GM18520 (cell line): ENCODE data around the gene HHATL.

ENCODE experiments used
- ATAC-seq: cut with Tn5 transposase; IDR thresholded peaks from one replicate; pipeline ENCODE4 v1.9.1; 2021; ENCODE audit not compliant: unreplicated experiment

HHATL gene, protein sequence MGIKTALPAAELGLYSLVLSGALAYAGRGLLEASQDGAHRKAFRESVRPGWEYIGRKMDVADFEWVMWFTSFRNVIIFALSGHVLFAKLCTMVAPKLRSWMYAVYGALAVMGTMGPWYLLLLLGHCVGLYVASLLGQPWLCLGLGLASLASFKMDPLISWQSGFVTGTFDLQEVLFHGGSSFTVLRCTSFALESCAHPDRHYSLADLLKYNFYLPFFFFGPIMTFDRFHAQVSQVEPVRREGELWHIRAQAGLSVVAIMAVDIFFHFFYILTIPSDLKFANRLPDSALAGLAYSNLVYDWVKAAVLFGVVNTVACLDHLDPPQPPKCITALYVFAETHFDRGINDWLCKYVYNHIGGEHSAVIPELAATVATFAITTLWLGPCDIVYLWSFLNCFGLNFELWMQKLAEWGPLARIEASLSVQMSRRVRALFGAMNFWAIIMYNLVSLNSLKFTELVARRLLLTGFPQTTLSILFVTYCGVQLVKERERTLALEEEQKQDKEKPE

DNA sequence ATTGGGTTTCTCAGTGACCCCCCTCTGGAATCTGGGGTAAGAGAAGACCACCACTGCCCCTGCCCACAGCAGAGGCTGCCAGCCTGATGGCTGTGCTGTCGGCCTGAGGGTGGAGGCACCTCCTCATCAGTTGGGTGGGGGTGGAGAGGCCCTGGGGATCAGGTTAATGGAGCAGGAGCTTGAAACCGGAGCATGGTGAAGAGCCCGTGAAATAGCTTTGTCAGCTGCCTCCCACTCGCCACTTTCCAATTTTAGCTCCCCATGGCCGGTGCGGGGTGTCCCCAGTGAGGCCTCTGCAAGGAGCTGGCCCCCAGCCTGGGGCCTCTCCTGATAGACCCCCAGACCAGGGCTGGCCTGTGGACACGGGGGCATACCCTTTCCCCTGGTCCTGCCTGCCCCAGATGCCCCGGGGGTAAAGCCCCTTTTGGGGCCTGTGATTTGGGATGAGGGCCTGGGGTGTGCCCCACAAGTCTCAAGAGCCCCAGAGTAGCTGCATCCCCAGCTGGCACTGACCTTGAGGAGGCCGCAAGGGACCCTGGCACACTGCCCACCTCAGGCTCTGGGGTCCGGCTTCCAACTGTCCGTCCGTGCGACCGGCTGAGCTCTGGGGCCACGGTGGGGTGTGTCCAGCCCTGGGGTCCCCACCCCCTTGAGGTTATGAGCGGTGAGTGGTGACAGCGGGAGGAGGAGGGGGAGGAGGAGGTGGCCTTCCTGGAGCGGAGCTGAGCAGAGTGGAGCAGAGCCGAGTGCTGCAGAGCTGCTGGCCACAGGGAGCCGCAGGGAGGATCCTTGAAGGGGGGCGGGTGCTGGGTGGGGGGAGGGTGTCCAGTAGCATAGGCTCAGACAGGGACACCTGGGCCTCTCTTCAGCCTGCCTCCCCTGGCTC is at the start of gene HHATL:
HHATL (minus strand) TSS at position 733 of the 886 bp plus-strand sequence. CDS start 1,972 bp downstream, outside the sequence.
- no peak for ATAC-seq

DNA sequence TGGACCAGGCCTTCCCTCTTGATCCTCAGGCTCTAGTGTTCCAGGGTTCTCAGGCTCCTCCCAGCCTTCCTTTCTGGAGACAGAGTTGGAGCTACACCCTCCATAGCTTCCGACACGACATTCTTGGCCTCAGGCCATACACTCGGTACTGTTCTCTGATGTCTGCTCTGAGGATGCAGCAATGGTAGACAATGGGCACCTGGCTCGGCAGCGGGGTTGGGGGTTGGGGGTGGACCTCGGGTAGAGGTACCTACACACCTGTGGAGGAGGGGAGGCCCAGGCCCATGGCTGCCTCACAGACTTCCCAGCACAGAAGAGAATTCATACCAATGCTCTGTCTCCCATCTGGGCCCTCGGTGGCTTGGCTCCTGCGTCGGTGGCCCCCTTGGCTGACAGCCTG is 49.0 kb upstream of the HHATL start:
- ATAC-seq: no peak

DNA sequence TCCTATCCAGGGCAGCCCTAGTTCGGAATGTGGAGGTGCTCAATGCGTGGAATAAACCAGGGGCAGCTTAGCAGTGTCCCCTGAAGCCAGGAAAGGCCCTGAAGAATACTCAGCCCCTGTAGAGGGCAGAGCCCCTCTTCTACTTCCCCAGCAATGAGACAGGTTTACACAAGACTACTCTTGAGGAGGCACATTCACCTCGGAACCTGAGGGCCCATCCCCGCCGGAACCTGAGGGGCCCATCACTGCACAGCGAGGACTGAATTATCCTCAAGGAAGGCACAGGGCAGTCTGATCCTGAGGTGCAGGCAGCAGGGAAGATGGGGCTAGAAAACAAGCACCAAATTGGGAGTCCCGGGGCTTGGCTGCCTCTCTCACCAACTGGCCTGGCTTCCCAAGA is 48.2 kb upstream of the HHATL start:
- ATAC-seq: no peak

DNA sequence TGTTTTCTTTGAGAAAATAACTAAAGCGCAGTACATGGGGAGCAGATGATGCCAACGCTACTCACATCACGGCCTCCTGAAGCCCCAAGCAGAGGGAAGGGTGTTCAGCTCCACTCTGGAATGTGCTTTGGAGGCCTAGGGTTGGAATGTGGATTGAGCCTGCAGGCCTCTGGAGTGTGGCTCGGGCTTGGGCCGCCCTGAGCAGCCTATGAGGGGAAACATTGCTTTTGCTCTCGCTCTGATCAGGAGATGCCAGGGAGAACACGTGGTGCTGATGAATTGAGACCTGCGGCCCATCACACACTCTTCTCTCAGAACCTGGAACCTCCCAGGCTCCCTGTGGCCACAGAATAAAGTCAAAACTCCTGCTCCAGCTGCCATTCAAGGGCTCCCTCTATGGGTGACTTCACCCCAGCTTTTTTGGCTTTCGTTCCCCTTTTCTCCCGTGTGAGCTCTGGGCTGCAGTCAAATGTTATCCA is 47.2 kb upstream of the HHATL start:
- ATAC-seq: no peak

DNA sequence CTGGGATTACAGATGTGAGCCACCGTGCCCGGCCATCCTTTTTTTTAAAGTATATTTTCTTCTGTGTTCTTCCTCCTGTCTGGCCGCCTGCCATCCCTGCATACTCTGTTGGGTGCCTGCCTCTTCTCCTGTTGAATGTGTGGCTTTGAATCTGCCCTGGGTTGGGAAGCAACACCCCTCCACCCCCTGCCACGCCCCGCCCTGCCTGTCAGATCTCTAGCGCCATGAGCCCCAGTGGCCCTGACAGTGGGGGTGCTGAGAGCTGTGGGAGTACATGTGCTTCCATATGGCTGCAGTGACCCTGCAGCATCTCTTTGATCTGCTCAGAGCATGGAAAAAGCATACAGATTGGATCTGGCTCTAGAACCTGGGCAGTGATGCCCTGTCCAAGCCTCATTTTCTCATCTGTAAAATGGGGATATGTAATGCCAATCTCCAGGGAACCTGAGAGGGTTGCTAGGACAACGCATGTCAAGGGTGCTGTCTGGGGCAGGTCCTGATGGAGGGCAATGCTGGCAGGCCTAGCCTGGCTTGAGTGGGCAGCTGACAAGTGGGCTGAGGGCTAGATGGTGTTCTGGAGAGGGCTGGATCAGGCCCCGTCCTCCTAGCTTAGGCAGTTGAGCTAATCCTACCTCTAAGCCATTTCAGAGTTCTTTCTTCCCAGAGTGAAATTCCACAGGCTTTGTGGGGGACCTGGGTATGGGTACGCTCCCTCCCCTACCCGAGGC is 46.6 kb upstream of the HHATL start:
- no peak for ATAC-seq

DNA sequence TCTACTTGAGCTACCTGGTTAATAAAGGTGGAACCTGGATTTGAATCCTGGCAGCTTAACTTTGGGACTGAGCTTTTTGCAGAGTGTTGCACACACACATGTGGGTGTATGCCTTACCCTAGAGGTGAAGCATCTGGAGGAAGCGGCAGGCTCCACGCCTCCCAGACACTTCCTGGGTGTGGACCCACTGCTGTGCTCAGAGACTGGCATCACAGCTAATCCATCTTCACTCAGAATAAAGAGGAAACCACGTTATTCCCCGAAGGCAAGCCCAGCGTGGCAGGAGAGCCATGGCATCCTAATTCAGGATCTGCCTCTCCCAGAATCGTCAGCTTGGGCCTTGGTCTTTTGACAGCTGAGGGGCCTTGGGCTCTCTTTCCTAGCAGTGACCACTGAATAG is 45.0 kb upstream of the HHATL start:
- no peak for ATAC-seq

DNA sequence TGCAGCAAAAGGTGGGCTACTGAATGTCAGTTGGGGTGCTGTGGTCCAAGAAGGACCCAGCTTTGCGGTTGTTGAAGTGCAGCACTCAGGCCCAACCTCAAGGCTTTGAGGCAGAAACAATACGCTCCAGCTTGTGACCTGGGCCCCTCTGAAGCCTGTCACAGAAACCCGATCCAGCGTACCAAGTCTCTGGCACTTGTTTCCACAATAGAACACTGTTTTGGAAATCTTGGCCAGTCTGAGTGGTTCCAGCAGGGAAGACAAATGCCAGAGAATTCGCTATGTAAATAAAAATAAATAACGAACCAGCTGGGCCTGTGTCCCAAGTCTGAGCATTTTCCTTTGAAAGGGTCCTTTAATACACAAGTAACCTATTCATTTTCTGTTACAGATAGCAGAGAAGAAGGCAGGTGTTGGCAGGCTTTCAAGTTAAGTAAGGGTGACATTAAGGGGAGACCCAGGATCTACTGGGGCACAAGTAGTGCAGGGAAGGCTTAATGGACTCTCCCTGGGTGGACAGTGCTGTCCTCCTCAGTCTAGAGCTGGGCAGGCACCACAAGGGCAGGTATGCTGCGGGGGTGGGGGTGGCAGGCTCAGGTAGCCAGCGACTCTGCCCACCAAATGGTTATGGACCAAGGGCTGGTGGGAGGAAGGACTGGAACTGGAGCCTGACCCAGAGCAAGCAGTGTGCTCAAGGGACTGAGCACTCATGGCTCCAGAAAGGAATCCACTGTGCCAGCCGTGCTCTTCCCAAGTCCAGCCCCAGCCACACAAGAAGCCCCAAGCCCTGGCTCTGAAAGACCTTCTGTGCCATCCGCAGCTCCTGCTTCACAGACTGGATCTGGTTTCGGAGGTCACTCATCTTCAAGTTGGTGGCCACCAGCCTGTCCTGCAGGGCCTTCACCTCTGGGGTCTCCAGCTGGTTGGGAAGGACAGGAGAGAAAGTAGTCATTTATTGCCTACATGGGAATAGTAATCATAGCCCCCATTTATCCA is 44.2 kb upstream of the HHATL start:
- no peak for ATAC-seq

DNA sequence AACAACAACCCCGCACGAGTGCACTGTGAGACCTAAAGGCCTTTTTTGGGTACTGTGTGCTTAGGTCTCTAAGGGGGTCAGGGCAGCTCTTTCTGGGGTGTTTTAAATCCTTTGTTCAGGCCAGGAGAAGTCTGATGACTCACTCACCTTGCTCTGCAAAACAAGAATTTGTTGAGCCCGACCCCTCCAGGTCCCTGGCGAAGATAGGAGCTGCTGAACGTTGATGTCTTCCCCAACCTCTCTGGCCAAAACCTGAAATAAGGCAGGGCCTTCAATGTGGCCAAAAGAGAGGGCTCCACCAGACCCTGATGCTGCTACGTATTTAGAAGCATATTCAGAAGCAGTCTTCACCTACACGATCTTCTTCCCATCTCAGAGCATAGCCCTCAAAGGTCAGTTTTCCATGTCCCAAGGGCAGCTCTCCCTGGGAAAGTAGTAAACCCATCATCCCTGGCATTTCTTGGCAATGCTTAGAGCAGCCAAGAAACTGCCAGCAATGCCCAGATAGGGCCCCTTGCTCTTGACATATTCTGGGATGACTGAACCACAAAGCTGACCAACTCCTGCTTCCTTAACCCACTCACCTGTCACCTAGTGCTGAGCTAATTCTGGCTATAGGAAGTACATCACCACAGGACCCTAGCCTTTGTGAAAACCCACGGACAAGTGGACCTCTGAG is 43.3 kb upstream of the HHATL start:
- ATAC-seq: no peak

DNA sequence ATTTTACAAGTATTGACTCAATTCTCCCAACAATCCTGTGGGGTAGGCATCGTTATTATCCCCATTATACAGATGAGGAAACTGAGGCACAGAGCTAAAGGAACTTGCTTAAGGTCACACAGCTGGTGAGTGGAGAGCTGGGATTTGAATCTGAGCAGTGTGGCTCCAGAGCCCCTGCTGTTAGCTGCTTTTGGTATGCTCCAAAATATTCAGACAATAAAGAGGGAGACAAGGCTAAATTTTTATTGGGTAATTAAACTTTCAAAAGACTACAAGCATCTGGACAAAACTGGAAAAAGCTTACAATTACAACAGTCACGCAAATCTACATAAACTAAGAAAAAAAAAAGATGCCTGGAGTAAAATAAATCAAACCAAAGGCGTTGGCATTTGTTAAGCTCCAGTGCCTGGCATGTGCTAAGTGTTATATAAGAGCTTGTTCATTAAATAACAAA is 42.7 kb upstream of the HHATL start:
- no peak for ATAC-seq

DNA sequence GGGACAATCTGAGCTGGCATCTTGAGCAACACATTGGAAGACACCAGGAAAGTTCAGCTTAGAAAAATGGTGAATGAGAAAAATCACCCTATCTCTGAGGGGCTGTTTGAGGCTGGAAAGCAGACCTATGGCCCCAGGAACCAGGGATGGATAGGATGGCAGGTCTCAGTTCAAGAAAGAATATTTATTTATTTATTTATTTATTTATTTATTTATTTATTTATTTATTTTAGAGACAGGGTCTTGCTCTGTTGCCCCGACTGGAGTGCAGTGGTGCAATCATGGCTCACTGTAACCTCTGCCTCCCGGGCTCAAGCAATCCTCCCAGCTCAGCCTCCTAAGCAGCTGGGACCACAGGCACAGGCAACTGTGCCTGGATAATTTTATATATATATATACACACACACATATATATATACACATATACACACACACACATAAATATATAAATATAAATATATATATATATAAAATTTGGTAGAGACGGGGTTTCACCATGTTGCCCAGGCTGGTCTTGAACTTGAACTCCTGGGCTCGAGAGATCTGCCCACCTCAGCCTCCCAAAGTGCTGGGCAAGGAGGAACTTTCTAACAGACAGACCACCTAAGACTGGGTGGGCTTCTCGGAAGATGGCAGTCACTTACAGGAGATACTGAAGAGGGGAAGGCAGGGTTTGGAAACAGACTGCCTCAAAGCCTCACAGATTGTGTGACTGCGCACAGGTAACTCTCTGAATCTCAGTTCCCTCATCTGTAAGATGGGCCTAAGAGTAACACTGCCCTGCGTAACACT is 40.8 kb upstream of the HHATL start:
- no peak for ATAC-seq

DNA sequence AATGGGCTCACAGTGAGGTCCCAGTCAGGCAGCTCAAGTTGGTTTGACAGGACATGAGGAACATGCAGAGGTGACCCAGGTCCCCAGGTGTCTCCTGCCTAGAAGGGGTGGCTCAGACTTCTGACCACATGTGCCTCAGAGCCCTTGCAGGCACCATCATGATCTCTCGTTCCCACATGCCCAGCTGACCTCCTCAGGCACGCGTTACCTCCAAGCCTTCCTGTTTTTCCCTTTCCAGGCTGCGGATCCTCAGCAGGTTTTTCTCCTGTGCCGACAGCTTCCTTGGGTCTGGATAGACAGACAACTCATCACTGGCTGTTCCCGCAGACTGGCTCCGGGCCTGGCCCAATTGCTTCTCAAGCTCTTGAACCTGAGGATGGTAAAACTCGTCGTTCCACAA is 40.1 kb upstream of the HHATL start:
- no peak for ATAC-seq

DNA sequence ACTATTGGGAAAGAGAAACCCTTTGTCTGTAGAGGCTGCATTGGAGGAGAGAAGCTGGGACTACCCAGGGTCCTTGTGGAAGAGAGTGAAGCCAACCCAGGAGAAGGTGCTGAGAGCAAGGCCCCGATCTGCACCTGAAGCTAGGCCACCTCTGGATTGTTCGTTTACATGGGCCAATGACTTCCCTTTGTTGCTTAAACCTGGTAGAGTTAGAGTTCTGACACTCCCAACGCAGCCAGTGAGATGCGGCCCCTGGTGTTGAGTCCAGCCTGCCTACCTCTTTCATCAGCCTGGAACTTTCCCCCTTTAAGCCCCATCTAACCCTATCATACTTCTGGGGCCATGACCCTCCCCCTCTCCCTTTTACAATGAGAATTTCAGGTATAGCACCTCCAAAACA is 39.7 kb upstream of the HHATL start:
- ATAC-seq: no peak

DNA sequence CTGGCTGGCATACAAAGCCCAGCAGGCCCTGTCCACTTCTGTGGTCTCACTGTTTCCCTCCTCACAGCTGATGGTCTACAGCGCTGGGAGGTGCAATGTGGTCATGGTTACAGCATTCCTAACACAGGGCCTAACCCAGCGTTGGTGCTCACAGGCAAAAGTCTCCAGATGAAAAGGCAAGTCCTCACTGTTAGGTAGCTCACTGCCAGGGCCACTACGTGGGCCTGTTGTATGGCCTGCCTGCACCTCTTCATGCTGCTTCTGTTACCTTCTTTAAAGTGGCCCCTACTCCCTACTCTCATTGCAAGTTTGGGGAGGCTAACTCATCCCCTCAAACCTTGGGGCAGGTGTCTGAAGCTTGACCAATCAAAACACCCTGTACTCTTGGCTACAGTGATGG is 39.2 kb upstream of the HHATL start:
- no peak for ATAC-seq

DNA sequence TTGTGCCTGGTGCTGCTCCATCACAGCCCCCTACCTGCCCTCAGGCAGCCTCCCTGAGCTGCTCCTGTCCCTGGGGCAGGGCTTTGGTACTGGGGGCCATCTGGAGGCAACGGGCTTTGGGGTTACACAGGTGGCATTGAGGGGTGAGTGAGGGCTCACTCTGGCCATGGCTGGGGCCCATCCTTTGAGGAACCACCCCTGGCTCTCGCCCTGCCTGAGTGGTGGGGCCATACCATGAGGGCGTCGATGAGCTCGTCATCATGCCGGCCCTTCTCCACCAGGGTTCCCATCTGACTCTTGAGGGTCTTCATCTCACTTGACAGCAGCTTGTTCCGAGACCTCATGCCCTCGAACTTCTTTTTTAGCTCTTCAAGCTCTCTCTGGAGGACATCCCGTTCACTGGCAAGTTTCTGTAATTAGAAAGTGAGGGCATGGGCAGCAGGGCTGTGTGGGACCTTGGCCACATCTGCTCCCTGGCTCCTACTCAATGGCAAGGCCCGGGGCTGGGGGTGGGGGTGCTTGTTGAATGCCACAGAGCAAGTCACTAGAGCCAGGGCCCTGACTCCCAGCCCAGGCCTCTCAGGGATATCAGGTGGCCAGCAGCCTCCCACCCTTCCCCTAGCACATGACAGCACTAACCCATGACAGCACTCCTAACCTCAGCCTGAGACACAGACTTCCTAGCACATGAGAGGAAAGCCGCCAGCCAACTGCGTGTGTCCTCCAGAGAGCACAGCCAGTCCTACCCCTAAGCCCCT is 37.0 kb upstream of the HHATL start:
- no peak for ATAC-seq

DNA sequence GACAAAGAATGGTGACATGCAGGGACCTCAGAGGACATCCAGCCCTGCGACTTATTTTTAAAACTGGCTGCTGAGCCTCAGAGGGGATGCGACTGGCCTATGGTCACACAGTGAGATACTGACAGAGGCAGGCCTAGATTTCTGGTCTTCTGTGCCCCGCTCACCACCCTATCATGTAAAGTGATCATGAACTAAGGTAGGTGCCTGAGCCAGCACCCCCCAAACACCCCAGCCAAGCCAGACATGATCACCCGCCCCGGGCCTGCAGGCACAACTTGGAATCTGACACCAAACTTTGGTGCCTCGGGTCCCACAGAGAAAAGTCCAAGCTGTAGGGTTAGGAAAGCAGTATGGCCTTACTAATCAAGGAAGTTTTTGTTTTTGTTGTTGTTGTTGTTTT is 33.9 kb upstream of the HHATL start:
- ATAC-seq: no peak

DNA sequence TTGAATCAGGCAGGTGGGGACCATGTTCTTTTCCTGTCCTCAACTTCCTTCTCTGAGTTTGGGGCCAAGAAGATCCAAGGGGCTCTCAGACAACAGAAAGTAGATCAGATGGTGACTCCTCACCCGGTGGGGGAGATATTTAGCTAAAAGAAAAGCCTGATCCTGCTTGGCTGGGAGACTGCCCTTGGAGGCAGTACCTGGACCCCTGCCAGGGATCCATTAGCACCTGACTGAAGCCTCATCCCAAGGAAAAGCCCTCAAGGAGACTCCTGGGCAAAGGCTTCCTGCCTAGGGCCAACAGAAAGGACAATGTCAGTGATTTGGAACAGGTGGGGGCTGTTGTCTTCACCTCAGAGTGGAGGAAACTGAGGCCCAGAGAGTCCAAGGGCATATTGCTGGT is 33.5 kb upstream of the HHATL start:
- ATAC-seq: no peak

DNA sequence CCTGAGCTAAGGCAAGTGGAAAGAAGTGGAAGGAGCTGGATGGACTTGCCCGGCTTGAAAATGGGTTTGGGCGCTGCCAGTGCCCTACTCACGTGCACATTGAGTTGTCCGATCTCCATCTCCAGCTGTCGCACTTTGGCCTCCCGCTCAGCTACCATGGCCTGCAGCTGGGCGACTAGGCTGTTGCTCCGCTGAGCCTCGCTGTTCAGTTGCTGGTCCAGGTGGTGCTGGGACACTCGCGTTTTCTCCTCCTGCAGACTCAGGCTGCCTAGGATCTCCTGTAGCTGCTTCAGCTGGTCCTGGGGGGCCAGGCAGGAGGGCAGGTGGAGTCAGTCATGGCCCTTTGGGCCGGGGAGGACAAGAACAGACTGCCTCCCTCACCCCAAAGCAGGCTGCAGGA is 33.0 kb upstream of the HHATL start:
- ATAC-seq: no peak

DNA sequence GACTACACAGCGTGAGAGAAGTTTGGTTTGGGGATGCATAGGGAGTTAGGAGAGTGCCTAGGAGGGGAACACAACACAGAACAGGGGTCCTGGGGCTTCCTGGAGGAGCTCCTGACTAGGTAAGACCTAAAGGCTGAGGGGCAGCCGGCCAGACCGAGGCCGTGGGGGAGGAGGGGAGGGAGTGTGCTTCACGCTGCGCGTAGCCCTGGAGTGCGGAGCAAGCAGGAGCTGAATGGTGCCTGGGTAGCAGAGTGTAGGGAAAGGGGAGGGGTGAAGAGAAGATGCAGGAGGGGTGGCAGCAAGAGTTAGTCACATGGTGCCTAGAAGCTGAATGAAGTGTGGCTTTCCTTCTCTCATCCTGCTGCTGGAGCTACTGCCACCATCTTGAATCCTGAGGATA is 32.4 kb upstream of the HHATL start:
- no peak for ATAC-seq
